OCI-LY1 (cell line): ENCODE results near the gene SPATA46.

Experiments
- CTCF ChIP-seq: fragments of 200-600 bp; sonication (generic), shearing (Covaris generic); IDR thresholded peaks from 2 replicates; pipeline ENCODE4 v1.5.1; 2017; ENCODE audit warnings: mild to moderate bottlenecking, antibody characterized with exemption, low read length, moderate library complexity, mixed read lengths
- EZH2 ChIP-seq: fragments of 200-600 bp; sonication (generic), shearing (Covaris generic); IDR thresholded peaks from 2 replicates; pipeline ENCODE4 v1.8.0; 2017; ENCODE audit warnings: borderline replicate concordance, mixed run types, mild to moderate bottlenecking, antibody characterized with exemption, low read length, moderate library complexity, mixed read lengths

- TF ChIP-seq EZH2 = no peak
- no peak for TF ChIP-seq CTCF
Measured at GRCh38 chr1:162381383-162381782, 4.7 kb upstream of the SPATA46 start, which contains the start of gene C1orf226.
